Neural cell (in vitro differentiated cells): ENCODE measurements around the gene CUX1.

Experiments
- CTCF ChIP-seq: fragments of 450-650 bp; IDR thresholded peaks from 2 replicates; pipeline ENCODE4 v1.5.1; 2014; ENCODE audit warnings: antibody characterized with exemption, mild to moderate bottlenecking, moderate library complexity; ENCODE audit not compliant: poor library complexity, severe bottlenecking
- EZH2 ChIP-seq: fragments of 200-600, 300-800 bp; shearing (Covaris generic), sonication (generic); IDR thresholded peaks from 2 replicates; pipeline ENCODE4 v1.6.1; 2014; ENCODE audit warnings: antibody characterized with exemption, low read length, borderline replicate concordance, mild to moderate bottlenecking; ENCODE audit not compliant: insufficient read depth, poor library complexity, severe bottlenecking
- POLR2AphosphoS5 ChIP-seq: IDR thresholded peaks from 2 replicates; pipeline ENCODE4 v1.6.1; 2012

- TF ChIP-seq CTCF: no peak
- no peak for TF ChIP-seq EZH2
- no peak for TF ChIP-seq POLR2AphosphoS5
Observed at GRCh38 chr7:102146122-102146521, 328.7 kb downstream of the CUX1 start.
